Measurements from ENCODE around the gene GRIN2A.

GRCh38 chr16:10013774-10014173, 168.5 kb downstream of the GRIN2A start:
- TF ChIP-seq CTCF (IDR thresholded peaks at IDR 0.05) (no peak), POLR2A (IDR thresholded peaks at IDR 0.05; ENCODE audit: low read depth) (no peak), EP300 (IDR thresholded peaks at IDR 0.05) (no peak), POLR2AphosphoS5 (IDR thresholded peaks at IDR 0.05) (no peak)
